K562 (cell line): Measurements from ENCODE around the gene ADAT3. TPM values are rescaled to one million over a fixed set of nuclear protein-coding genes. Genes with fewer than 3 reads are reported as not detected.

ENCODE experiments used
- E2F3 ChIP-seq: fragments of 250-450 bp; sonication (Bioruptor Pico); IDR thresholded peaks from 2 replicates; pipeline ENCODE4 v1.4.0; 2020; ENCODE audit warnings: mild to moderate bottlenecking
- ELF1 ChIP-seq: fragments of 200-800 bp; sonication (Bioruptor generic); IDR thresholded peaks from 2 replicates; pipeline ENCODE4 v1.6.1; 2016; ENCODE audit warnings: missing genetic modification characterization, missing compliant biosample characterization
- HMGN3 ChIP-seq: IDR thresholded peaks from 2 replicates; pipeline ENCODE4 v1.6.1; 2011; ENCODE audit warnings: borderline replicate concordance, low read depth, mild to moderate bottlenecking, mixed read lengths, low read length; ENCODE audit not compliant: insufficient read length; ENCODE audit errors: extremely low read depth
- KDM5B ChIP-seq: fragments of 200-600 bp; sonication (generic); IDR thresholded peaks from 2 replicates; pipeline ENCODE4 v1.6.1; 2012; ENCODE audit warnings: low read depth, mild to moderate bottlenecking, moderate library complexity, low read length, control low read depth, inconsistent platforms; ENCODE audit not compliant: insufficient replicate concordance
- MAX ChIP-seq: sonication (generic); formaldehyde crosslinking; IDR thresholded peaks from 2 replicates; pipeline ENCODE4 v1.9.0; 2022; ENCODE audit warnings: mild to moderate bottlenecking, missing genetic modification reagents
- MNT ChIP-seq, 2 experiments: fragments of 450-650 bp; conservative IDR thresholded peaks; 2 replicates each; pipeline ENCODE4 v1.6.1; 2017; ENCODE audit warnings: mild to moderate bottlenecking in 2 of 2, moderate library complexity in 2 of 2
- PHF8 ChIP-seq: fragments of 200-600 bp; sonication (generic); IDR thresholded peaks from 2 replicates; pipeline ENCODE4 v1.6.1; 2012; ENCODE audit warnings: mixed run types, mild to moderate bottlenecking, inconsistent platforms, low read length, moderate library complexity, borderline replicate concordance
- POLR2G ChIP-seq: fragments of 200-400 bp; formaldehyde crosslinking; IDR thresholded peaks from 2 replicates; pipeline ENCODE4 v1.6.1; 2017; ENCODE audit warnings: low read depth, mild to moderate bottlenecking, antibody characterized with exemption, low read length, moderate library complexity
- RBBP5 ChIP-seq: fragments of 200-600 bp; sonication (generic); IDR thresholded peaks from 2 replicates; pipeline ENCODE4 v1.6.1; 2012; ENCODE audit warnings: borderline replicate concordance, mild to moderate bottlenecking, low read length, control low read depth, inconsistent platforms; ENCODE audit not compliant: insufficient read depth, poor library complexity, severe bottlenecking
- RBM22 ChIP-seq: fragments of 200-400 bp; formaldehyde crosslinking; IDR thresholded peaks from 2 replicates; pipeline ENCODE4 v1.6.1; 2018; ENCODE audit warnings: low read length, low read depth; ENCODE audit not compliant: poor library complexity, severe bottlenecking
- SMAD3 ChIP-seq: fragments of 450-650 bp; formaldehyde crosslinking; conservative IDR thresholded peaks from 2 replicates; pipeline ENCODE4 v1.4.0; 2020; ENCODE audit warnings: mild to moderate bottlenecking
- TAF1 ChIP-seq: IDR thresholded peaks from 2 replicates; pipeline ENCODE4 v1.6.1; 2011; ENCODE audit warnings: mild to moderate bottlenecking, low read length, moderate library complexity; ENCODE audit not compliant: insufficient read depth, control insufficient read depth, severe bottlenecking; ENCODE audit errors: extremely low read depth
- ZBTB34 ChIP-seq: fragments of 250-450 bp; sonication (Bioruptor Pico); IDR thresholded peaks from 2 replicates; pipeline ENCODE4 v1.8.0; 2021; ENCODE audit warnings: mild to moderate bottlenecking, moderate library complexity
- ZKSCAN3 ChIP-seq: fragments of 250-450 bp; sonication (Bioruptor Pico); IDR thresholded peaks from 2 replicates; pipeline ENCODE4 v1.4.0; 2020
- ZNF124 ChIP-seq: sonication (generic); formaldehyde crosslinking; IDR thresholded peaks from 2 replicates; pipeline ENCODE4 v1.8.1; 2022; ENCODE audit warnings: missing genetic modification reagents
- ZNF511 ChIP-seq: sonication (generic); formaldehyde crosslinking; IDR thresholded peaks from 2 replicates; pipeline ENCODE4 v1.8.0; 2022; ENCODE audit warnings: mild to moderate bottlenecking, missing genetic modification reagents
- ZNF707 ChIP-seq: fragments of 250-450 bp; sonication (Bioruptor Pico); conservative IDR thresholded peaks from 2 replicates; pipeline ENCODE4 v1.8.0; 2022; ENCODE audit warnings: inconsistent platforms, mild to moderate bottlenecking, moderate library complexity
- polyA plus RNA-seq, 8 experiments: library from polyadenylated mRNA; depleted of rRNA in 4 of 8; stranded (reverse) in 5 of 8; unstranded in 3 of 8; fragments of >200 nt; fragmentation: Nextera tagmentation in 2 of 8; fragmentation: Illumina TruSeq in 1 of 8; extraction: Ambion mirVana in 2 of 8; extraction: Trizol in 1 of 8; gene quantifications; 2 replicates each; pipeline versions ENCODE4 v1.2.1 to v1.2.3, GENCODE V29; 2011 to 2014; ENCODE audit warnings: inconsistent platforms in 1 of 8, missing spikeins in 1 of 8
- total RNA-seq, 7 experiments: library from RNA; depleted of rRNA in 6 of 7; stranded (reverse); fragments of >200 nt in 6 of 7; fragmentation: Illumina TruSeq in 2 of 7; extraction: Trizol in 2 of 7; gene quantifications; 2 replicates each; pipeline versions ENCODE4 v1.2.1 to v1.2.3, GENCODE V29; 2011 to 2021; ENCODE audit warnings: low replicate concordance in 1 of 7
- TF ChIP-seq, protein P1 (sequence below): sonication (generic); formaldehyde crosslinking; IDR thresholded peaks from 2 replicates; pipeline ENCODE4 v1.8.0; 2022; ENCODE audit warnings: missing genetic modification reagents, mild to moderate bottlenecking, borderline replicate concordance
- TF ChIP-seq, protein P2 (sequence below): sonication (generic); formaldehyde crosslinking; IDR thresholded peaks from 2 replicates; pipeline ENCODE4 v1.8.0; 2022; ENCODE audit warnings: missing genetic modification reagents, mild to moderate bottlenecking, moderate library complexity, borderline replicate concordance

The ADAT3 gene
- total and polyA plus RNA-seq, 9 of the 15 experiments (the other 6 are each of a cell fraction or from before 2014, with no cell fraction given): 0.67 to 15.6 (median 7.8) TPM; not detected in 4

GRCh38 chr19:1884719-1885334 is 20.4 kb upstream of the ADAT3 start (continued):
- TF ChIP-seq ELF1 (tag) (no peak), ZNF707 (no peak), SMAD3 (no peak), ZNF124 (CRISPR knock-in tag) (no peak), POLR2G (peak; percentile 65), ZKSCAN3 (no peak), E2F3 (no peak), ZBTB34 (CRISPR knock-in tag) (no peak), MNT (conservative IDR thresholded peaks at IDR 0.05) (no peak), ZNF511 (CRISPR knock-in tag) (no peak), RBBP5 (peak; percentile 87), TAF1 (peak; percentile 2), MAX (0 out of 2 replicates have a peak, but pooled peaks have one; percentile 20), RBM22 (no peak), KDM5B (peak; percentile 8), HMGN3 (peak; percentile 19), PHF8 (peak; percentile 24; the same call in 1 of the 2 replicates)
- TF ChIP-seq, protein P1, sequence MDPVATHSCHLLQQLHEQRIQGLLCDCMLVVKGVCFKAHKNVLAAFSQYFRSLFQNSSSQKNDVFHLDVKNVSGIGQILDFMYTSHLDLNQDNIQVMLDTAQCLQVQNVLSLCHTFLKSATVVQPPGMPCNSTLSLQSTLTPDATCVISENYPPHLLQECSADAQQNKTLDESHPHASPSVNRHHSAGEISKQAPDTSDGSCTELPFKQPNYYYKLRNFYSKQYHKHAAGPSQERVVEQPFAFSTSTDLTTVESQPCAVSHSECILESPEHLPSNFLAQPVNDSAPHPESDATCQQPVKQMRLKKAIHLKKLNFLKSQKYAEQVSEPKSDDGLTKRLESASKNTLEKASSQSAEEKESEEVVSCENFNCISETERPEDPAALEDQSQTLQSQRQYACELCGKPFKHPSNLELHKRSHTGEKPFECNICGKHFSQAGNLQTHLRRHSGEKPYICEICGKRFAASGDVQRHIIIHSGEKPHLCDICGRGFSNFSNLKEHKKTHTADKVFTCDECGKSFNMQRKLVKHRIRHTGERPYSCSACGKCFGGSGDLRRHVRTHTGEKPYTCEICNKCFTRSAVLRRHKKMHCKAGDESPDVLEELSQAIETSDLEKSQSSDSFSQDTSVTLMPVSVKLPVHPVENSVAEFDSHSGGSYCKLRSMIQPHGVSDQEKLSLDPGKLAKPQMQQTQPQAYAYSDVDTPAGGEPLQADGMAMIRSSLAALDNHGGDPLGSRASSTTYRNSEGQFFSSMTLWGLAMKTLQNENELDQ: no peak
- TF ChIP-seq, protein P2, sequence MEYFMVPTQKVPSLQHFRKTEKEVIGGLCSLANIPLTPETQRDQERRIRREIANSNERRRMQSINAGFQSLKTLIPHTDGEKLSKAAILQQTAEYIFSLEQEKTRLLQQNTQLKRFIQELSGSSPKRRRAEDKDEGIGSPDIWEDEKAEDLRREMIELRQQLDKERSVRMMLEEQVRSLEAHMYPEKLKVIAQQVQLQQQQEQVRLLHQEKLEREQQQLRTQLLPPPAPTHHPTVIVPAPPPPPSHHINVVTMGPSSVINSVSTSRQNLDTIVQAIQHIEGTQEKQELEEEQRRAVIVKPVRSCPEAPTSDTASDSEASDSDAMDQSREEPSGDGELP (CRISPR knock-in tag): peak; percentile 7; the same call in 1 of the 2 replicates
